Activated naive CD4-positive, alpha-beta T cell (primary cell): ENCODE data around the gene NPEPL1.
"Not testable (repeated sequence)": the region's sequence is repeated elsewhere in the genome, so short reads cannot be mapped to it uniquely, and the experiment has no call there.

ENCODE experiments used
- DNase-seq, 4 experiments: peaks; one replicate each; lab custom pipeline; 2025; lab: John Stamatoyannopoulos, UW

The NPEPL1 gene

GRCh38 chr20:58712806-58713731 lies 20.5 kb downstream of the NPEPL1 start:
- no peak for DNase-seq

DNA sequence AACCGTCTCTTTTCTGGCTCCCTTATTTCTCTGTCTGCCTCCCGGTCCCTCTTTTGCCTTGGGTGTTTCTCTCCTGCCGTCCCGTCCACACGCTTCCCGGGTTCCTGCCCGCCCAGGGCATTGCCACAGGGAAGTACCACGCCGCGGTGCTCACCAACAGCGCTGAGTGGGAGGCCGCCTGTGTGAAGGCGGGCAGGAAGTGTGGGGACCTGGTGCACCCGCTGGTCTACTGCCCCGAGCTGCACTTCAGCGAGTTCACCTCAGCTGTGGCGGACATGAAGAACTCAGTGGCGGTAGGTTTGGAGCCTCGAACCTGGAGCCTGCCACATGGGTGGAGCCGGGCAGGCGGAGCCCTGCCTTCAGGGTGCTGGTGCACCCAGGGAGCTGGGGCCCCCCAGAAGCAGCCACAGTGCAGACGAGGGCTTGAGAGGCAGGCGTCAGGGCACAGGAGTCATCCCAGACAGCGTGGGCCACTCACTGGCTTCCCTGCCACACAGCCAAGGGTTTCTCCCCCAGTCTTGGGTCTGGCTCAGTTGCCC lies 21.3 kb downstream of the NPEPL1 start:
- no peak for DNase-seq

GRCh38 chr20:58714340-58714922 lies 21.8 kb downstream of the NPEPL1 start:
- no peak for DNase-seq

GRCh38 chr20:58714923-58715351 lies 22.3 kb downstream of the NPEPL1 start:
- DNase-seq = no peak

GRCh38 chr20:58715391-58715800 lies 22.8 kb downstream of the NPEPL1 start:
- no peak for DNase-seq

DNA sequence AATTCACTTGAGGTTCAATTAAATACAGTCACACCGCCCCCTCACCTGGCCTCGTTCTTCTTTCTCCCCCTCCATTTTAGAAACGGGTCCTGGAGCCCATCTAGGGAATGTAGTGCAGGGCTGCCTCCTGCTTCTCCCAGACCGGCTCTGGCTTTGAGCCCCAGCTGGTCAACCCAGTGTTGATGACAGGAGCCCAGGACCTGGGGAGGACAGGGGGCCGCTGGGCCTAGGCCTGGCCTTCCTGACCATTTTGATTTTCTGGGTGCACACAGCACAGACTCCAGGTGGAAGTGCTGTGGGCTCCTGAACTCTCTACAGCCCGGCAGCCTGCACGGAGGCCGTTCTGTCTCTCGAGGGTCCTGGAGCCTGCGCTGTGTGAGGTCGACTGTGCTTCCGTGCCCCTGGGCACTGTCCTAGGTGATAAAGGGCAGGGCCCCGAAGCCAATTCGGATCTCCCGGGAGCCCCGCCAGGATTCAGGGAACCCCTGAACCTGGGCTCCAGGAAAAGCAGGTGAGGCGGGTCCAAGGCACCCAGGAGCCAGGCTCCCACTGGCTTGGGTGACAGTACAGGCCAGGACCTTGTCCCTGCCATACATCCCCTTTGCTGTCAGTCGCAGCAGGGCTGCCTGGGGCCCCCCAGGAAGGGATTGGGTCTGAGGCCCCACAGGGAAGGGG lies 23.3 kb downstream of the NPEPL1 start:
- no peak for DNase-seq

GRCh38 chr20:58716476-58717277 lies 24.1 kb downstream of the NPEPL1 start:
- DNase-seq = no peak

DNA sequence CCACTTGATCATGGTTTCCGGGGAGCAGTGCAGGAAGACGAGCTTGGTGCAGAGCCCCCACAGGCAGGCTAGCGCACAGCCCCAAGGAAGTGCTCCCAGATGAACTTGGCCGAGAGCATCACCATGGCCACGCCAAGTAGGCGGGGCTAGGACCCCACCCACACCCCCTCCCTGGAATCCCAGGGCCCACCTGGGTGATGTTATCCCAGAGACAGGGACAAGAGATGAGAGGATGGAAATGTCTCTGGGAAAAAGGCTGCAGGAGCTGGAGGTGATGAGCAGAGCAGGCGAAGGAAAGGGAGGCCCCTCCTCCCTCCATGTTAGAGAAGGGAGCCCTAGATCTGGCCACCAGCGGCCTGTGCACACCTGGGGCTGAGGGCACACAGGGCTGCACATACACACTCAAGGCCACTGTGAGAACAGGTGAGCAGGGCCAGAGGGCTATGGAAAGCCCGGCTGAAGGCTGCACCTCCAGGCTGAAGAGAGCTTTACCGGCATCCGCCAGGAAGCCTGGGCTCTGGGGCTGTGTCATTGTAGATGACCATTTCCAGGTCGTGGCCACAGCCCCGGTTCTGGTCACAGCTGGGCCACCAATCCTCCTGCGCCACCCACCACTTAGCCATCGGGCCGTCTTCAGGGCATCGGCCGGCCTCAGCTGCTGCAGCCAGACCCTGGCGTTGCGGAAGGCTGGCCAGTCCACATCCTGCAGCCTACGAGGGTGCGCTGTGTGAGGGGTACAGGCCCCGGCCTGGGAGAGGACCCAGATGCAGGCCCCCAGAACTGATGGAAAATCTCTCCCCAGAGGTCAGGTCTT lies 24.9 kb downstream of the NPEPL1 start:
- no peak for DNase-seq

DNA sequence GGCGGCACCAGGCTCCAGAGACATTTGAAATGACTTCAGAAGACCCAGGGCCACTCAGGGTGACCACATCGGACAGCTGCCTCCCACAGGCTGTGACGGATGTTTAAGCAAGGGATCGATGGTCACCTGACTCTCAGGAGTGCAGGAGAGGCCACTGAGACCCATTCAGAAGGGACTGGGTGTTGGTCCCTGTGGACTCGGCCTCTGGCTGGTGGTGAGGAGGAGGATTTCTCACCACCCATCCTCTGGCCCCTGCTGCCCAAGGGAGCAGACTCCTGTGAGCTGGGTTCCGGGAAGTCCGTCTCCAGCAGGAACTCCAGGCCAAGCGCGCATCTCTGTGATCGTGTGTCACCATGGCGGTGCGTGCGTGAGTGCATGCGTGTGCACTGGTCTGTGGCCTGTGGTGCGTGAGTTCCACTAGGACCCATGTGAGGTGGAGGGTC lies 25.5 kb downstream of the NPEPL1 start:
- DNase-seq = no peak

DNA sequence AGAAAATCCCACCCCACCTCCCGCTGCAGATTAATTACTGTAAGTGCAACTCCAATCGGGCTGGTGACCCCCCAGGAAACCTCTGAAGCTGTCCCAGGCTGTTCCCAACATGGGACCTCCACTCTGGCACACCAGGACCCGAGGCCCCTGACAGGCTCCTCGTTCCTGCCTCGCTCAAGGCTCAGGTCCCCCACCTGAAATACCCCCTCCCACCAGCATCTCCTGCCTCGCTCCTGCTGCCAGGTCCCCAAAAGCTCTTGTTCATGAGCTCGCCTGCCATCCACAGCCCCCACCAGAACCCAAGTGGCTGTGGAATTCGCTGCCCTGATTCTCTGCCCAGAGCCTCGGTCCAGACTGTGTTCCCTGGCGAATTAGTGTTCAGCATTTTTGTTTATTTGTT lies 26.1 kb downstream of the NPEPL1 start:
- DNase-seq = no peak

DNA sequence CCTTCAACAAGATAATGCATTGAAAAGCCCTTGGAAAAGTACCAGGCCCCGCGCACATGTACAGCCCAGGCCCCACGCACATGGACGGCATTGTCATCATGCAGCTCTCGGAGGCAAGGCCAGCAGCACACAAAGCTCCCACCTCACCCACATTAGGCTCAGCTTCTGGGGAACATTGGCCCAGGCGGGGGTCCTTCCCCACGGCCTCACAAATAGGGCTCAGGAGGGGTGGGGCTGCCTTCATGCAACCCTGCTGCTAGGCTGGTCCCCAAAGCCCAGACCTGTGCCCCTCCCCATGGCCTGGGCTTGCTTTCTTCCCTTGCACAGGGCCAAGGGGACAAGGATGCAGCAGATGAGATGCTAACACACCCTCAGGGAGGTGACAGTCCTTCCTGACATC lies 26.7 kb downstream of the NPEPL1 start:
- no peak for DNase-seq

GRCh38 chr20:58719971-58720371 lies 27.4 kb downstream of the NPEPL1 start:
- no peak for DNase-seq

GRCh38 chr20:58720890-58721289 lies 28.3 kb downstream of the NPEPL1 start:
- no peak for DNase-seq

DNA sequence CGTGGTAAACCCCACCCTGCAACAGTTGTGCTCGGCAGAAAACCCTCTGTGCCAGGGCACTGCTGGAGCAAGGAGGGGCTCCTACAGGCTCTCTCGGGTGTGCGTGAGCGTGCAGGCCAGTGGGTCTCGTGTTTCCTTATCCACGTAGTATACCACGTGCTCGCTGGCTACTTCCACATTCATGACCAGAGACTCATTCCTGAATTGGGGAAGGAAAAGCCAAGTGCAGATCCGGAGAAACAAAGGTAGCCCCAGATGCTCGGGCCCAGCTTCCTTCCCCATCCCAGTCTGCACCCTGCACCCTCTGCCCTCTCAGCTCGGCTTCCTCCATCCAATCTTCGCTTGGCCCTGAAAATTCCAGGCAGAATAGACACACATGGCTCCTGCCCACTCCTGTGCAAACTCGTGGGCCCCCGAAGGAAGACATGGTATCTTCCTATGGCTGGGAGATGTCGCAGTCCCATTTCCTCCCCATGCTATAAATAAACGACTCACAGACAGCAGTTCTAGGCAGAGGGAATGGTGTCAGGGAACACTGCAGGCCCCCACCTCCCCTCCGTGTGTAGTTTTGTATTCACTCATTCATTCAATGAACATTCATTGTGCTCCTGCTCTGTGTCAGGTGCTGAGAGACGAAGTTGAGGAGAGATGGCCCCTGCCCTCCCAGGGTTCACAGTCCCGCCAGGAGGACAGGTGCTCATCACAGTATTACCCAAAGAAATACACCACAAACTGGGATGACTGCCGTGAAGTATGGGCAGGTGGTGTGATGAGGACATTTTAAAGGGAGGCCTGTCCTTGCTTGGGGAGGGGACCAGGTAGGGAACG lies 29.6 kb downstream of the NPEPL1 start:
- DNase-seq = no peak

GRCh38 chr20:58722877-58723627 lies 30.5 kb downstream of the NPEPL1 start:
- no peak for DNase-seq

- no peak for DNase-seq
Observed at GRCh38 chr20:58723628-58723984, 31.0 kb downstream of the NPEPL1 start.

DNA sequence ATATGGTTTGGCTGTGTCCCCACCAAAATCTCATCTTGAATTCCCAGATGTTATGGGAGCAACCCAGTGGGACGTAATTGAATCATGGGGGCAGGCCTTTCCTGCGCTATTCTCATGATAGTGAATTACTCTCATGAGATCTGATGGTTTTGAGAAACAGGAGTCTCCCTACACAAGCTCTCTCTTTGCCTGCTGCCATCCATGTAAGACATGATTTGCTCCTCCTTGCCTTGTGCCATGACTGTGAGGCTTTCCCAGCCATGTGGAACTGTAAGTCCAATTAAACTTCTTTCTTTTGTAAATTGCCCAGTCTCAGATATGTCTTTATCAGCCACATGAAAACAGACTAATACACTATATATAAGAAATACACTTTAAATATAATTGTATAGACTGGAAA lies 33.6 kb downstream of the NPEPL1 start:
- DNase-seq = not testable (repeated sequence)

- DNase-seq = no peak
Observed at GRCh38 chr20:58731192-58731591, 38.6 kb downstream of the NPEPL1 start.

GRCh38 chr20:58737198-58737597 lies 44.6 kb downstream of the NPEPL1 start:
- DNase-seq = no peak
